Heart left ventricle (tissue), 13 donors: ENCODE data around the gene NKD1.

Experiments used
- CTCF ChIP-seq, 12 donors: fragments of 200-600 bp; sonication (generic) in 4 of 12; IDR thresholded peaks; one replicate each; pipeline versions ENCODE4 v1.5.0 to v1.8.0; 2018 to 2022; ENCODE audit warnings: antibody characterized with exemption in 12 of 12, mild to moderate bottlenecking in 5 of 12
- POLR2A ChIP-seq, 2 donors: fragments of 450-650 bp; IDR thresholded peaks; one replicate each; pipeline ENCODE4 v1.6.1; 2017; ENCODE audit warnings: antibody characterized with exemption in 2 of 2, mild to moderate bottlenecking in 2 of 2, moderate library complexity in 2 of 2
- donor health status: ischemic (EF 13 %, LVEDD 7.1; RV severe dilation, severe dysfunction).
- donor health status: DM: no; HTN: yes; CAD: no.
- donor health status: DM: no; HTN: no; CAD: no.
- donor health status: ischemic (EF 25% LVEDD 6.9; RV normal size, moderate dysfunction).
- donor health status: ischemic (EF 25% LVEDD 5.7; RV mildly dilated, moderate dysfunction).
- donor health status: ischemic (EF 35%, LVEDD 5.7; RV mildly dilated, moderate dysfunction).
- donor health status: nonischemic (EF 11% LVEDD 7.7; RV severe dilation, severe dysfunction).
- donor health status: DM: yes; HTN: yes; CAD: no.
- donor health status: PGD.
- donor health status: ischemic (EF 29% LVEDD 5.4; RV normal size, mild dysfunction).
- donor health status: nonischemic (EF 23%, LVEDD 6.1; RV moderate dilation, normal function).

DNA sequence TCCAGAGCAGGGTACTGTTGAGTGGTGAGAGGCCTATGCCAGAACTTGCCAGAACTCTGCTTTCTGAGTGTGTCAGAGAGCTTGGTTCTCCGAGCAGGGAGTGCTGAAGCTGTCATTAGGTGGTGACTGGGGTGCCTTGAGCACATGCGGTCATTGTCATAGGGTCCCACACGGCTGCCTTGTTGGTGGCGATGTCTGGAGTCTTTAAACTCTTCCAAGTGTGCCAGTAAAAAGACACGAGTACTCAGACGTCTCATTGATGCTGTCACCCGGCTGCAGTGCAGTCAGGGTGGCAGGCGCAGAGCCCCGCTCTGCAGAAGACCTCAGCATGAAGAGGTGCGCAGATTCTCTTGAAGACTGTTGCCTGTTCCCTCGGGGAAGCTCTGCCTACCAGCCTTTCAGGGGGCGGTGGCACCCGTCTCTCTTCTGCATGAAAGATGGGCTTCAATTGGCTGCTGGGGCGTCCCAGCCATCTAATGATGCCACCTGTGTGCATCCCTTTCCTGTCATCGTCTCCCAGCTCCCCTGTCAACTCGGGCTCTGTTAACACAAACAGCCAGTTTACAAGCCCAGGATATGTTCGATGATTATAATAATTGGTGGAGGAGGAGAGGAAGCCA is 58.3 kb downstream of the NKD1 start:
- TF ChIP-seq CTCF (IDR thresholded peaks at IDR 0.05) (no peak), POLR2A (IDR thresholded peaks at IDR 0.05) (no peak)
